Pulmonary artery endothelial cell (primary cell): Measurements from ENCODE around the gene NSD1. TPM values are rescaled to one million over a fixed set of nuclear protein-coding genes. Genes with fewer than 3 reads are reported as not detected.
A peak's percentile ranks its signal among the peaks of the same experiment; 100 is the strongest.
"Not testable (repeated sequence)": the region's sequence is repeated elsewhere in the genome, so short reads cannot be mapped to it uniquely, and the experiment has no call there.

Experiments
- DNase-seq: peaks from one replicate; pipeline ENCODE4 v3.0.0-alpha.2; 2011; ENCODE audit warnings: low read depth, low spot score
- total RNA-seq: library from RNA; depleted of rRNA; stranded (reverse); fragments of >200 nt; gene quantifications from 2 replicates; pipeline ENCODE4 v1.2.3, GENCODE V29; 2014

The NSD1 gene
- total RNA-seq, 1 donor from 2014 or later: 35.0 TPM

DNA sequence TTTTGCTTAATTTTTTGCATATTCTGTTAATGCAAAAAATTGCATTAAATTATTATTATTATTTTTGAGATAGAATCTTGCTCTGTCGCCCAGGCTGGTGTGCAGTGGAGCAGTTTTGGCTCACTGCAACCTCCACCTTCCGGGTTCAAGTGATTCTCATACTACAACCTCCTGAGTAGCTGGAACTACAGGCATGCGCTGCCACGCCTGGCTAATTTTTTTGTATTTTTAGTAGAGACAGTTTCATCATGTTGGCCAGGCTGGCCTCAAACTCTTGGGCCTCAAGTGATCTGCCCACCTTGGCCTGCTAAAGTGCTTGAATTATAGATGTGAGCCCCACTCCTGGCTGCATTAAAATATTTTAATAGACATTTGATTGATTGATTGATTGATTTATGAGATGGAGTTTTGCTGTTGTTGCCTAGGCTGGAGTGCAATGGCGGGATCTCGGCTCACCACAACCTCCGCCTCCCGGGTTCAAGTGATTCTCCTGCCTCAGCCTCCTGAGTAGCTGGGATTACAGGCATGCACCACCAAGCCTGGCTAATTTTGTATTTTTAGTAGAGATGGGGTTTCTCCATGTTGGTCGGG is 44.4 kb downstream of the NSD1 start:
- not testable (repeated sequence) for DNase-seq

- DNase-seq: no peak
Observed at GRCh38 chr5:177178733-177179304, 45.2 kb downstream of the NSD1 start.

DNA sequence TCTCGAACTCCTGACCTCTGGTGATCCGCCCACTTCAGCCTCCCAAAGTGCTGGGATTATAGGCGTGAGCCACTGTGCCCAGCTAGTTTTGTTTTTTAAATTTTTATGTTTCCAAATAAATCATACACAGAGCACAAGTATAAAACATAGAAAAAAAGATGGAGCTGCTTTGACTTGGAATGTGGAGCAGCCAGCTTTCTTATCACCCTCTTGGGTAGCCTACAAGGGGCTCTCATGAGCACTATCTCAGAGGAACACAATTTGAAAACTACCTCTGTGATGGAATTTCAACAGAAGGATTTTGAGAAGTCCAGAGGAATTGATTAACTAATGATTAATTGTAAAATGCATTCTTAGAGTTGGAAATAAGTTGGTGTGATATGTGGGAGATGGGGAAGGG is 45.9 kb downstream of the NSD1 start:
- DNase-seq: no peak

DNA sequence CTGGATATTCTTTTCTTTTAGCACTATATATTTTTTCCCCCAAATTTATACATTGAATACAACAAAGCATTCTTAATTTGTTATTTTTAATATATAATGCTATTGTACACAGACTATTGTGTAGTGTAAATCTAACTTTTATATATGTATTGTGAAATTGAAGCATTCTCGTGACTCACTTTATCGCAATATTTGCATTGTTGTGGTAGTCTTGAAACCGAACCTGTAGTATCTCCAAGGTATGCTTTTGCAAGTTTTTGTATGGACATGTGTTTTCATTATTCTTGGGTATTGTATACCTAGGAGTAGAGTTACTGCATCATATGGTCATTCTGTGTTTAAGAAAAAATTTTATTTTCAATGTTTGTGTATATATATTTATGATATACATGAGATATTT is 49.6 kb downstream of the NSD1 start:
- DNase-seq: no peak

DNA sequence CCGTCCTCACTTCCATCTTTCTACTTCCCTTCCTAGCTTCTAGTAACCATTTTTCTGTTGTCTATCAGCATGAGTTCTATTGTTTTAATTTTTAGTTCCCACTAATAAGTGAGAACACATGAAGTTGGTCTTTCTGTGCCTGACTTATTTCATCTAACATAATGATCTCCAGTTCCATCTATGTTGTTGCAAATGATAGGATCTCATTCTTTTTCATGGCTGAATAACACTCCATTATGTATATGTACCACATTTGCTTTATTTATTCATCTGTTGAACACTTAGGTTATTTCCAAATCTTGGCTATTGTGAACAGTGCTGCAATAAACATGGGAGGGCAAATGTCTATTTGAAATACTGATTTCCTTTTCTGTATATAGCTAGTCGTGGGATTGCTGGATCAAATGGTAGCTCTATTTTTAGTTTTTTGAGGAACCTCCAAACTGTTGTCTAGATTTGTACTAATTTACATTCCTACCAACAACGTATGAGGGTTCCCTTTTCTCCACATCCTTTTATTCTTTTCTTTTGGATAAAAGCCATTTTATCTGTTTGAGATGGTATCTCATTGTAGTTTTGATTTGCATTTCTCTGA is 50.3 kb downstream of the NSD1 start:
- DNase-seq: no peak

GRCh38 chr5:177185993-177186392 is 52.4 kb downstream of the NSD1 start:
- DNase-seq: no peak

GRCh38 chr5:177186645-177187044 is 53.1 kb downstream of the NSD1 start:
- no peak for DNase-seq

DNA sequence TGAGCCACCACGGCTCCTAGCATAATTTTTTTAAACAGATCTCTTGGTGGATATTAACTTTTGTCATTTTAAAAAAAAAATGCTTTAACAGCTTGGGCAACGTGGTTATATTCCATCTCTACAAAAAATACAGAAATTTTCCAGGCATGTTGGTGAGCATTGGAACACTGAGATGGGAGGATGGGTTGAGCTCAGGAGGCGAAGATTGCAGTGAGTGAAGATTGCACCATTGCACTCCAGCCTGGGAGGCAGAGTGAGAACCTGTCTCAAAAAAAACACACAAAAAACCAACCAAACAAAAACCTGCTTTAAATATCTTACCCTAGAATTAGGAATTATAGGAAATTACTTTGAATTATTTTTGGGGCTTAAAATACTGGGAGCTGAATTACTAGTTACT is 55.2 kb downstream of the NSD1 start:
- DNase-seq: no peak

GRCh38 chr5:177189416-177189815 is 55.8 kb downstream of the NSD1 start:
- no peak for DNase-seq

DNA sequence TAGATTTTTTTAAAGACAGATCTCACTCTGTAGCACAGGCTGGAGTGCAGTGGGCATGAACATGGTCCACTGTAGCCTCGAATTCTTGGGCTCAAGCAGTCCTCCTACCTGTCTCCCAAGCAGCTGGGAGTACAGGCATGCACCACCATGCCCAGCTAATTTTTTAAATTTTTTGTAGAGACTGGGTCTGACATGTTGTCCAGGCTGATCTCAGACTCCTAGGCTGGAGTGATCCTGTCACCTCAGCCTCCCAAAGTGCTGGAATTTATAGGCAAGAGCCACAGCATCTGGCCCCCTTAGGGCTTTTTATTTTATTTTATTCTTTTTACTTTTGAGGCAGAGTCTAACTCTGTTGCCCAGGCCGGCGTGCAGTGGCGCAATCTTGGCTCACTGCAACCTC is 56.4 kb downstream of the NSD1 start:
- no peak for DNase-seq

DNA sequence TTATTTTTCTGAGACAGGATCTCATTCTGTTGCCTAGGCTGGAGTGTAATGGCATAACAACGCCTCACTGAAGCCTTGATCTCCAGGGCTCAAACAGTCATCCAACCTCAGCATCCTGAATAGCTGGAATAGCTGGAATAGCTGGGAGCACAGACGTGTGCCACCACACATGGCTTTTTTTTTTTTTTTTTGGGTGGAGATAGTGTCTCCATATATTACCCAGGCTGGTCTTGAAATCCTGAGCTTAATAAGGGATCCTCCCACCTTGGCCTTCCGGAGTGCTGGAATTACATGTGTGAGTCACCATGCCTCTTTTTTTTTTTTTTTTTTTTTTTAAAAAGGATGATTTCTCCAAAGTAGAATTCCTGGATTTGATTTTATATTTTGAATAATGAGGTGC is 60.7 kb downstream of the NSD1 start:
- peak; percentile 59 for DNase-seq

- peak; percentile 7 for DNase-seq
Observed at GRCh38 chr5:177195307-177195952, 61.9 kb downstream of the NSD1 start.

- no peak for DNase-seq
Observed at GRCh38 chr5:177198738-177199137, 65.2 kb downstream of the NSD1 start.

- DNase-seq: no peak
Observed at GRCh38 chr5:177204281-177204680, 70.7 kb downstream of the NSD1 start.

DNA sequence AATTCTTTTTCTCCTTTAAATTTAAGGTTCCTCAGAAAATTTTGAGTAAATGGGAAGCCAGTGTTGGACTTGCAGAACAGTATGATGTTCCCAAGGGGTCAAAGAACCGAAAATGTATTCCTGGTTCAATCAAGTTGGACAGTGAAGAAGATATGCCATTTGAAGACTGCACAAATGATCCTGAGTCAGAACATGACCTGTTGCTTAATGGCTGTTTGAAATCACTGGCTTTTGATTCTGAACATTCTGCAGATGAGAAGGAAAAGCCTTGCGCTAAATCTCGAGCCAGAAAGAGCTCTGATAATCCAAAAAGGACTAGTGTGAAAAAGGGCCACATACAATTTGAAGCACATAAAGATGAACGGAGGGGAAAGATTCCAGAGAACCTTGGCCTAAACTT is 76.0 kb downstream of the NSD1 start:
- DNase-seq: no peak

GRCh38 chr5:177212242-177212641 is 78.7 kb downstream of the NSD1 start:
- DNase-seq: no peak

DNA sequence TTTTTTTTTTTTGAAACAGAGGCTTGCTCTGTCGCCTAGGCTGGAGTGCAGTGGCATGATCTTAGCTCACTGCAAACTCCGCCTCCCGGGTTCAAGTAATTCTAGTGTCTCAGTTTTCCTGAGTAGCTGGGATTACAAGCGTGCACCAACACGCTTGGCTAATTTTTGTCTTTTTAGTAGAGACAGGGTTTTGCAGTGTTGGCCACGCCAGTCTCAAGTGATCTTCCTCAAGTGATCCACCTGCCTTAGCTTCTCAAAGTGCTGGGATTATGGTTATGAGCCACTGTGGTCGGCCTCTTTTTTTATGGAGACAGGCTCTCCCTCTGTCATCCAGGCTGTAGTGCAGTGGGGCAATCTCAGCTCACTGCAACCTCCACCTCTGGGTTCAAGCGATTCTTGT is 87.0 kb downstream of the NSD1 start:
- DNase-seq: no peak

GRCh38 chr5:177222269-177222668 is 88.7 kb downstream of the NSD1 start:
- no peak for DNase-seq

DNA sequence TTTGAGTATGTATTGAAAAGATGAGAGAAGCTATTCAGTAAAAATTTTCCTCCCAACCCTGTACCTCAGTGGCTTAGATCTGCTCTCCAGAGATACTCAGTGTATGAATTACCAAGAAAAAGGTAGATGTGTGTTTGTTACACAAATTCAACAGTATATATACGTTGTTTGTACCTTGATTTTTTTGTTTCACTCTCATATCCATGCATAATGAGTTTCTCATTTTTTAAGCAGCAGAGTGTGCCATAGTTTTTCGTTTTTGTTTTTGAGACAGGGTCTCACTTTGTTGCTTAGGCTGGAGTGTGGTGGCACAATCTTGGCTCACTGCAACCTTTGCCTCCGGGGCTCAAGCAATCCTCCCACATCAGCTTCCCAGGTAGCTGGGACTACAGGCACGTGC is 92.2 kb downstream of the NSD1 start:
- DNase-seq: no peak

- no peak for DNase-seq
Observed at GRCh38 chr5:177226860-177227259, 93.3 kb downstream of the NSD1 start.

DNA sequence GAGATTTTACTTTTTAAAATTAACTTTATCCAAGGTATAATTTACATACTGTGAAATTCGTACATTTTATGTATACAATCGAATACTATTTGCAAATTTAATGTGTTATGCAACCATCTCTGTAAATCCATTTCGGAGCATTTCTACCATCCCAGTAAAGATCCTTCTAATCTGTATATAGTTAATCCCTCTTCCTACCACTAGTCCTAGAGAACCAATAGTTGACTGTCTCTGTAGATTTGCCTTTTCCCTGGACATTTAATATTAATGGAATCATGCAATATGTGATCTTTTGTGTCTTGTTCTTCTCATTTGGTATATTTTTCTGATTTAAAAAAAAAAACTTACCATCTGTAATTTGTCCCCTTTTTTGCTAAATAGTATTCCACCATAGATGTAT is 95.2 kb downstream of the NSD1 start:
- no peak for DNase-seq

DNA sequence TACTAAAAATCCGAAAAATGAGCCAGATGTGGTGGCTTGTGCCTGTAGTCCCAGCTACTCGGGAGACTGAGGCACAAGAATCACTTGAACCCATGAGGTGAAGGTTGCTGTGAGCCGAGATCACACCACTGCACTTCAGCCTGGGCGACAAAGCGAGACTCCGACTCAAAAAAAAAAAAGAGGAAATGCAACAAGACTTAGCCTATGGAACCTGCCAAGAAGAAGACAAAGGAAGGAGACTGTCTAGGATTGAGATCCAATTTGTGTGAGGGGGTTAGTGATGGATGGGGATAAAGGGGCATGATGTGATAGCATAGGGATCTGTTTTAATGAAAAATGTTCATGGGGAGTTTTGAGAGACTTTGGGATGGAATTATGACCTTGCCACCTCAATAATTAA is 97.1 kb downstream of the NSD1 start:
- DNase-seq: no peak
